IMR-90 (cell line): ENCODE data around the gene APOBR.
"Not testable (repeated sequence)": the region's sequence is repeated elsewhere in the genome, so short reads cannot be mapped to it uniquely, and the experiment has no call there.

Source experiments
- CTCF ChIP-seq: conservative IDR thresholded peaks from 2 replicates; pipeline ENCODE4 v1.5.1; 2012; ENCODE audit warnings: mild to moderate bottlenecking, low read depth, low read length, improper control_type of control experiment
- MXI1 ChIP-seq: IDR thresholded peaks from 2 replicates; pipeline ENCODE4 v1.6.1; 2012; ENCODE audit warnings: low read depth, mild to moderate bottlenecking, low read length, moderate library complexity, borderline replicate concordance
- POLR2A ChIP-seq: IDR thresholded peaks from 2 replicates; pipeline ENCODE4 v1.6.1; 2012; ENCODE audit warnings: mild to moderate bottlenecking, low read depth, low read length
- RCOR1 ChIP-seq: IDR thresholded peaks from 2 replicates; pipeline ENCODE4 v1.6.1; 2012; ENCODE audit warnings: mild to moderate bottlenecking, low read length, improper control_type of control experiment; ENCODE audit not compliant: insufficient replicate concordance

- TF ChIP-seq CTCF, POLR2A, RCOR1, MXI1: not testable (repeated sequence)
Measured at GRCh38 chr16:28500476-28501180, 6.2 kb downstream of the APOBR start.
